ENCODE data around the gene GSTM5. TPM values are rescaled to one million over a fixed set of nuclear protein-coding genes. Genes with fewer than 3 reads are reported as not detected.
"Not testable (repeated sequence)": the region's sequence is repeated elsewhere in the genome, so short reads cannot be mapped to it uniquely, and the experiment has no call there.

GSTM5 gene
- 1 to 10 TPM in 1 of 2 donors, not detected in 1; 1.8 TPM for total RNA-seq

DNA sequence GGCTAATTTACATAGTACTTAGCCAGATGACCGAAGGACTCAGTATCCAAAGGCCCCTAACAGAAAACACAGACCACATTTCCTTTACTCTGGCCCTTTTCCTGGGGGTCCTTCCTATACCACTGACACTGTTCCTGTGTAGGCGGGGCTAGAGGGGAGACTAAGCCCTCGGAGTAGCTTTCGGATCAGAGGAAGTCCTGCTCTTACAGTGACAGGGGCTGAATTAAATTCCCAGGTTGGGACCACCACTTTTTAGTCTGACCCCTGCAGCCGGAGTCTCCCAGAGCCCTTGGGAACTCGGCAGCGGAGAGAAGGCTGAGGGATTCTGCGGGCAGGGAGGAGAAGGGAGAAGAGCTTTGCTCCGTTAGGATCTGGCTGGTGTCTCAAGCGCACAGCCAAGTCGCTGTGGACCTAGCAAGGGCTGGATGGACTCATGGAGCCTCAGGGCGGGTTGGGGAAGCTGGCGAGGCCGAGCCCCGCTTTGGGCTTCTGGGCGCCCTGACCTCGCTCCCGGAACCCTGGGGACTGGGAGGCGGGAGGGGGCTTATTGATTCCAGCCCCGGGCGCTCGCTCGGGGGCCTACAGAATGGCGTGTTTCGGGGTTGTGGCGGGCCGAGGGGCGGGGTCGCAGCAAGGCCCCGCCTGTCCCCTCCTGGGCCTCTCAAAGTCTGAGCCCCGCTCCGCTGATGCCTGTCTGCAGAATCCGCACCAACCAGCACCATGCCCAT, at the start of gene GSTM5:
TSS of gene GSTM5 (plus strand) at position 659 of the 728 bp plus-strand sequence. CDS start at position 721, 62 bp downstream.
- H3K27me3 ChIP-seq; ATAC-seq; DNase-seq; H3K9me3 ChIP-seq; intact Hi-C loops (cut with DNase I); H3K36me3 ChIP-seq (replicated peaks in 1 of 2; ENCODE audit: insufficient read depth in 1 of 2, low read depth in 2 of 2); H3K27ac ChIP-seq; H3K4me3 ChIP-seq; H3K4me1 ChIP-seq: not testable (repeated sequence)
- WGBS, 2 donors, result 48 to 52% methylated on average over 22 to 30 of the region's 33 CpGs

GRCh38 chr1:109664671-109665070, 47.4 kb upstream of the GSTM5 start:
- intact Hi-C loops (cut with DNase I), result no loop called here
- DNase-seq, result no peak
- WGBS, 2 donors, result 35 to 62% methylated on average over 1 of the region's 1 CpG
- Histone ChIP-seq H3K36me3 (replicated peaks in 1 of 2; ENCODE audit: insufficient read depth in 1 of 2, low read depth in 2 of 2) (no peaks in the 10 kb centered on the region), H3K9me3 (no peaks in the 10 kb centered on the region), H3K27me3 (no peaks in the 10 kb centered on the region), H3K4me3 (no peak overlapping the region), H3K27ac (no peak overlapping the region), H3K4me1 (peaks cover 23% of the 10 kb centered on the region)
- no peak for ATAC-seq
- TF ChIP-seq CTCF (IDR thresholded peaks at IDR 0.05) (no peak), POLR2A (IDR thresholded peaks at IDR 0.05) (no peak)

DNA sequence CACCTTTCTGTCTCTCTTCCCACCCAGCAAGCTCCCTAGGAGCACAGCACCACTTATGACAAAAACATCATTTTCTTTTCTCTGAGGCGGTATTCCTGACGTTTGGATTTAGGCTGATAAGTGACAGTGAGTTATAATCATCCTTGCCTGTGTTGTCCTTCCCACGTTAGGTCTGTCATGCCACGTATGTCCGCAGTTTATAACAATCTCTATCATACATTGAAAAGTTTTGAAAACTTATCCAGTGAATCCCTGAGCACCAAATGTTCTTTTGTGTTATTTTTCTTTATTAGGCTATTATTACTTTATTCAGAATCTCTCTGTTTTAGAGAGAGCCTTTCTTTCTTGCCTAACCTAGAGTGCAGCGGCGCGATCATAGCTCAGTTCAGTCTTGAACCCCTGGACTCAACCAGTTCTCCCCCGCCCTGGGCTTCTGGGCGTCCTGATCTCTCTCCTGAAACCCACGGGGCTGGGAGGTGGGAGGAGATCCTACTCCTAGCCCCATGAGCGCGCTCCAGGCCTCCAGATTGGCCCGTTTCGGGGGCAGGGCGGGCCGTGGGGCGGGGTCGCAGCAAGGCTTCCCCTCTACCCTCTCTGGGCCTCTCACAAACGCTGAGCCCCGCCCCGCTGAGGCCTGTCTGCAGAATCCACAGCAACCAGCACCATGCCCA, 44.5 kb upstream of the GSTM5 start, which contains the start of gene GSTM2:
TSS of gene GSTM2 (plus strand) at position 606 of the 671 bp plus-strand sequence. CDS start at position 665, 59 bp downstream.
- H3K36me3 ChIP-seq (replicated peaks in 1 of 2; ENCODE audit: insufficient read depth in 1 of 2, low read depth in 2 of 2), result no peaks in the 10 kb centered on the region
- intact Hi-C loops (cut with DNase I), result no loop called here
- no peak for TF ChIP-seq CTCF (IDR thresholded peaks at IDR 0.05)
- TF ChIP-seq POLR2A (IDR thresholded peaks at IDR 0.05), result peak in 1 of 3 donors; percentile 28
- H3K27ac ChIP-seq, result peak within 1 kb of the TSS in 3 of 4 donors; percentile 10 to 20 (median 16)
- no peaks in the 10 kb centered on the region for H3K27me3 ChIP-seq
- DNase-seq (peak; percentile 91 to 96 (median 93)), ATAC-seq (peak; percentile 99)
- no peaks in the 10 kb centered on the region for H3K9me3 ChIP-seq
- 8 to 16% methylated on average over 10 to 22 of the region's 22 CpGs for WGBS, 2 donors
- H3K4me1 ChIP-seq, result peaks cover 12% of the 10 kb centered on the region
- peak within 1 kb of the TSS; percentile 24 to 37 for H3K4me3 ChIP-seq

- peak overlapping the region; percentile 24 to 37 for H3K4me3 ChIP-seq
- H3K27ac ChIP-seq, result peak overlapping the region in 2 of 4 donors; percentile 16 to 20
- peak in 3 of 4 donors; percentile 39 to 53 (median 42) for DNase-seq
- peak; percentile 20 for ATAC-seq
- H3K9me3 ChIP-seq, result no peaks in the 10 kb centered on the region
- intact Hi-C loops (cut with DNase I), result no loop called here
- H3K27me3 ChIP-seq, result no peaks in the 10 kb centered on the region
- TF ChIP-seq CTCF (IDR thresholded peaks at IDR 0.05), result no peak
- peak in 1 of 3 donors; percentile 3 for TF ChIP-seq POLR2A (IDR thresholded peaks at IDR 0.05)
- WGBS, 2 donors, result 0 to 4% methylated on average over 4 to 26 of the region's 26 CpGs
- peaks cover 12% of the 10 kb centered on the region for H3K4me1 ChIP-seq
- H3K36me3 ChIP-seq (replicated peaks in 1 of 2; ENCODE audit: insufficient read depth in 1 of 2, low read depth in 2 of 2), result no peaks in the 10 kb centered on the region
These were observed 43.8 kb upstream of the GSTM5 start for GRCh38 chr1:109668123-109668775.

All from body of pancreas (tissue), 4 donors.